OCI-M1 (cell line): Measurements from ENCODE around the gene PTPRQ.

Experiments used
- DNase-seq: peaks from one replicate; lab custom pipeline; 2025; lab: John Stamatoyannopoulos, UW

The PTPRQ gene

DNA sequence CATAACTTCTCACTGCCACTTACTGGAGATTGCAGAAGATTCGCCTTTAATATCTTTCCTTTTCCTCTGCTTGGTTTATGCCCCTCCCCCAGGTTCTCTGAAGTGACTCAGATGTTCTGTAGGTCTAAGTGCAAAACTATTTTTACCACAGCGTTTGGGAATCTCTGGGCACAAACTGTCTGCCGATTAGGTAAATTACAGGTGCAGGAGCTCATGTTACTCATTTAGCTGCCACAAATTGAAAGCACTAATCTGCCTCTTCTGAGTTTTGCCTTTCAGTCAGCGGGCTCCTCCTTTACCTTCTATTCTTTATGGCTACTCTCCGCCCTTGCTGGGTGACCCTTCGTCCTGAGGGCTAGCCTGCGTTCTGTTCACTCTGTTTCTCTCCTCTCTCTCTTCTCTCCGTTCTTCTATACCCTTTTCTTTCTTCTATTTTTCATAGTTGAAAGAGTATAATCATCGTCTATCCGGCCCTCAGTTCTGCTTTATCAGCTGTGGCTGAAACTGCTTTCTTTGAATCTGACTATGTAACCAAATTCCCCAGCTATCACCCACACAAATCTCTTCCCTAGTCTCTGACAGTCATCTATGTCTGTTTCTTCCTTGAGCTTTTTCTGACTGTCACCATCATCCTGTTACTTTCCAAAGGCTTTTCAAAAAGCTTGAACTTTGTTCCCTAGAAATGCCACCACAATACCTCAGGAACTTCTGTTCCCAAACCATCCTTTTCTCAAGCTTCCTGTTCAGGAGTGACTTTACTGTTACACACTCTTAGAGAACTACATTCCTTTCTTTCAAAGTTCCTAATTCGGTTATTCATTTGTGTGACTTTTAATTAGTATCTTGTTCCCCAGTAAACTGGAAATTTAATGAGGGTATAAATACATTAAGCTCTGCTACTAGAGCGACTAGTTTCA, 259.1 kb downstream of the PTPRQ start:
- peak; percentile 76 for DNase-seq

DNA sequence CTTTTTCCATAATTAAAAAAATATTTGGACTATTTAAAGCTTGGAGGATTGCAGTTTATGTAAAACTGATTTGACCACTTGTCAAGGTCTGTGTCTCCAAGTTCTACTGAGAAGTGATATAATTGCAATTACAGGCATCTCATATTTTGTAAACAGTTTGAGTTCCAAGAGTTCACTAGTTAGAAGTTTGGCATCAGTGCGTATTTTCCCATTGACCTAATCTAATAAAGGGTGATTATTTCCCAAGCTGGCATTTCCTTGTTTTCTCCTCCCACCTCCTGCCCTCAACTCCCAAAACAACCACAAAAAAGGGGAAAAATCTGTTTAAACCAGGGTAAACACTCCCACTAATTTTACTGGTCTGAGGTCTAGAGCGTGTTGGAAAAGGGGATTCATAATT, 260.4 kb downstream of the PTPRQ start:
- no peak for DNase-seq

DNA sequence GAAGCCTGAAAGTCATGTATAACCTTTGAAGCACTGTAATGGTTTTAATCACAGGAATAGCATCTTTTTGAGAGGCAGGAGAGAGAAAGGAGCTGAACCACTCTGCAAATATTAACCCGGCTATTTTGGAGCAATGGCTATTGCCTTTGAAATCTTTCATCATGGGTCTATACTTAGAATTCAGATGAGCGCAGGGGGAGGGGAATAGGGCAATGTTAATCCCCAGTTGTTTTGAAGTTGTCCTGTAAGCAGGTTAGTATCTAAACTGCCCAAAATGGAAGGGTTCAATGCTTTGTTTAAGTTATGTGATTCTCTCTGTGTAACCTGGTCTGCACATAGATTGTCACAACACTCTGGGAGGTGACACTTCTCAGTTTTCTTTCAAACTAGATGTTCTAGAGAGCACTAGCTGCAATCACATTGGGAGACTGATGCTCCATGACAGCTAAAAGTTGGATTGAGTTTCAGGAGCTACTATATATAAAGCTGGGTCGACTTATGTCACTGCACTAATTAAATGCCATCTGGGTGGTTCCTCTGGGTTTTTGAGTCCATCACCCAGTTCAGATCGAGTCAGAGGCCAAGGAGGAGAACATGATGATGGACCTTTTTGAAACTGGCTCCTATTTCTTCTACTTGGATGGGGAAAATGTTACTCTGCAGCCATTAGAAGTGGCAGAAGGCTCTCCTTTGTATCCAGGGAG, 263.2 kb downstream of the PTPRQ start, which contains the start of gene MYF6:
Gene MYF6 (plus strand): TSS at position 509 of the 704 bp plus-strand sequence. CDS start 86 bp downstream, at position 595.
- DNase-seq, result no peak

DNA sequence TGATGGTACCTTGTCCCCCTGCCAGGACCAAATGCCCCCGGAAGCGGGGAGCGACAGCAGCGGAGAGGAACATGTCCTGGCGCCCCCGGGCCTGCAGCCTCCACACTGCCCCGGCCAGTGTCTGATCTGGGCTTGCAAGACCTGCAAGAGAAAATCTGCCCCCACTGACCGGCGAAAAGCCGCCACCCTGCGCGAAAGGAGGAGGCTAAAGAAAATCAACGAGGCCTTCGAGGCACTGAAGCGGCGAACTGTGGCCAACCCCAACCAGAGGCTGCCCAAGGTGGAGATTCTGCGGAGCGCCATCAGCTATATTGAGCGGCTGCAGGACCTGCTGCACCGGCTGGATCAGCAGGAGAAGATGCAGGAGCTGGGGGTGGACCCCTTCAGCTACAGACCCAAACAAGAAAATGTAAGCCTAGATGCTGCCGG, 263.8 kb downstream of the PTPRQ start:
- no peak for DNase-seq

DNA sequence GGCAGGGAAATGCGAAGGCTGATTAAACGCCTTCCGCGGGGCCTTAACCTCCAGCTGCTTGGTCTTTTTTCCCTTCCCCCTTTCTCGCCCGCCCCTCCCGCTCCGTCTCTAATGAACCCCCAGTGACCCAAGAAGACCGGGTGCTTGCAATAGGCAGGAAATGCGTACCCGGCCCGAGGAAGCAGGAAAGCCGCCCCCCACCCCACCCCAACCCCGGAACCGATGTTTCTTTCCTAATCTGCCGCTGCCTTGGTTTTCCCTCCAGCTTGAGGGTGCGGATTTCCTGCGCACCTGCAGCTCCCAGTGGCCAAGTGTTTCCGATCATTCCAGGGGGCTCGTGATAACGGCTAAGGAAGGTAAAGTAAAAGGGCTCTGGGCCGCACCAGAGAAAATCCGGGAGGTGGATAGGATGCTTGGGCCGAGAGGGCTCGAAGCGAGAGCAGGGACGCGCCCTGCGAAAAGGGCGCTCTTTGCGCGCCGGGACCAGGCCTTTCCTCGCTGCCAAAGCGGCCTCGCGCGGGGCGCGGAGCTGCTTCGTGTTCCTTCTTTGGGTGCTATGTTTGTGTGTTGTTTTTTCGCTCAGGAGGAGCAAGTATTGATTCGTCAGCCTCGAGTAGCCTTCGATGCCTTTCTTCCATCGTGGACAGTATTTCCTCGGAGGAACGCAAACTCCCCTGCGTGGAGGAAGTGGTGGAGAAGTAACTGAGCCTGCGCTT, 264.4 kb downstream of the PTPRQ start:
- DNase-seq, result no peak

DNA sequence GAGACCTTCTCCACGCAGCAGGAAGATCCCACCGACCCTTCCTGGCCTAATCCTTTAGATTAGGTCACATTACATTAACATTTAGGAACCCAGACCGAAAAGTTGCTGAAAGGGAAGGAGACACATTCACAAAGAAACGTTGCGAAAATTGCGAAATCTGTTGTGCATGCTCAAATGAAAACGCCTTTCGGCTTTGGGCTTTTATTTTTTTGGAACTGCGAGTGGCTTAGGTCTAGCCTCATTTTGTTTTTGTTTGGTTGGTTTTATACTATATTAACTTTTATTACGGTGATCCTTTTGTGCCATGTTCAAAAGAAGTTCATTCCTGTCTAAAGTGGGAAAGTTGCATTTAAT, 264.9 kb downstream of the PTPRQ start:
- no peak for DNase-seq

DNA sequence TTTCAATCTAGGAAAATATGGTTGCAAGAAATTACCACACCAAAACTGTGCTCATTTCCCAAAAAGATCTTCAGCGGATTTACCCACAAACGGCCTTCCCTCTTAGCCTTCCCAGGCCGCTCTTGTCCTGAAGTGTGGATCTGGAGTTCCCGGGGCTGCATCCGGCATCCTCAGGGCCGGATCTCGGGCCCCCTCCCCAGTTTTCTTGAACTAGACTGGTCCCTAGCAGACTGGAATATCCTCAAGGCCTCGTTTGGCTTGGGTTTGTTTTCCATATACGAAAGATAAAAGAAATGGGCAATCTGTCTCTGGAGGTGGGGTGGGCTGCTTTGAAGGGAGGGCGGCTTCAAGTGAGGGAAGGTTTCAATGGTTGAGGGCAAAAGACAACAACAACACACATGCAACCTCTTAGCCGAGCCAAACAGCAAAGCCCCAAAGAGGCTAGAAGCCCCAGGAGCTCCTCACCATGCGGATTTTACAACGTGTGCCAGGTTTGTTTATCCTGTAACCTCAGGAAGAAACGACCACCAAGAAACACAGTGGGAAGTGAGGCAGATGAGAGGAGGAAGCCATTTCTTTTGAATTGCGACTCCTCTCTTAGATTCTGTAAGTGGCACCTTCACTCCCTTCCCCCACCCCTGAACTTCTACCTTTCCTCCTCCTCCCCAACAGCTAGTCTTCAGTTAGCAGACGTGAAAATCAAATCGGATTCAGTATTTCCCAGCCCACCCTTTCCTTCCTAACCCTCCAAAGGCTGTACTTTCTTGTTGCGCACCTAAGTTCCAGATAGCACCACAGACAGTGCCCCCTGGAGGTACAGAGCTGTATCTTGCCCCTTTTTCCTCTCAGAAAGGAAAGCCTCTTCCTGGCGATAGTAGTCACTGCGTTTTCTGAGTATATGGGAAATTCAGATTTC, 266.0 kb downstream of the PTPRQ start:
- peak; percentile 67 for DNase-seq

DNA sequence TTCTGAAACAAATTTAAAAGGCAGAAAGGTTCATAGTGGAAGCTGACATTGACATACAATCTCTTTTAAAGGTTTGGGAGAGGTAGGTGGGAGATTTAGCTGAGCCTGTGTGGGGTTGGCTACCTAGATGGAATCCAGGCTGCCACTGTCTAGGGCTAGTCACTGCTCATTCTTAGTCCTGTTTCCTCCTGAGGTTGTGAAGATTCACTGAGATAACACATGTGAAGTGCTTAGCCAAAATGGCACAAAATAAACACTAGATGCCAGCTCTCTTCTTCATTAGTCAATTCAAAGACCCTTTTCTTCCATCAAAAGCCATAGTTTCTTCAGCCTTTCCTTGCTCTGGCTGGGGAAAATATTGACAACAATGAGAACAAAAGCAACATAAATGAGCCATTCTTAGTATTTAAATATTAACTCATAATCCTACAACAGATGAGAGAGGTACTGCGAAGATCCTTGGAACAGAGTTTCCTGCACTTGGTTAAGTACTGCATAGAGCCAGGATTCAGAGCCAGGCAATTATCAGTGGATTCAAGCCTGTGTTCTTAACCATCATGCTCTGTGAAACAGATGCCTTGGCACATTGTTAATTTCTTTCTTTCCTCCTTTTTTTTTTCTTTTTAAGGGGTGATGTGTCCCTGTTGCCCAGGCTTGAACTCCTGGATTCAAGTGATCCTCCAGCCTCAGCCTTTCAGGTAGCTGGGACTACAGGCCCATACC, 266.9 kb downstream of the PTPRQ start:
- no peak for DNase-seq

DNA sequence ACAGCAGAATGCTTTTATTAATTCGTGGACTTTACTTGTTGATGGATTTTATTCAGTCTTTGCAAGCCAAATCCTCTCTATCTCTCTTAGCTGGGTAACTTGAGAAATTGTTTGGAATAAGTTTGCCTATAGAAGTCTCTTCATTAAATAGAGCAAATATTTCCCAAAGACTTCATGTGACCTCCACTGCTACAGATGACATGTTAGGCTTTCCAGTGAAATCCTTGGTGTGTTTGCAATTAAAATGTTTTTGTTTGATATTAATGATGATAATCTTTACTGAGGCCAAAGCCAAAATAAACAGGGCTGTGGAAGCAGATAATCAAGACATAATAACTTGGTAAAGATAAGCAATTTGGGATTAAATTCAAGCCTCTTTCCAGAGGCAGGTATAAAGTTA, 267.8 kb downstream of the PTPRQ start:
- DNase-seq, result no peak

DNA sequence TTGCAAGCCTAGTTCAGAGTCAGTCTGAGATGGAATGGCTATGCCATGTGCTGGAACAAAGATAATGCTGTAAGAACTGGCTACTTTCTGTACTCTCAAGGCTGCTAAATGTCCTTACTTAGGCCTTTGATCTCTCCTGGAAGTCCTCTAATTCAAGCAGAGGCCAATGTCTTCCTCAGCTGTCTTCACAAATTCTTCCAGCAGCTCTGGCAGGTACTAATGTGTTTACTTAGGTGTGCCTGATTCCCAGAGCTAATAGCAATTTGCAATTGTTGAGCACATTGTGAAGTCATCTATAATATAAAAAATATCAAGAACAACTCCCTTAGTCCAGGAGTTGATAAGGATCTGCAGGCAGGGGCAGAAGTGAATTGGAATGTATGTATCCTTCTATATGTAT, 268.8 kb downstream of the PTPRQ start:
- DNase-seq, result no peak

DNA sequence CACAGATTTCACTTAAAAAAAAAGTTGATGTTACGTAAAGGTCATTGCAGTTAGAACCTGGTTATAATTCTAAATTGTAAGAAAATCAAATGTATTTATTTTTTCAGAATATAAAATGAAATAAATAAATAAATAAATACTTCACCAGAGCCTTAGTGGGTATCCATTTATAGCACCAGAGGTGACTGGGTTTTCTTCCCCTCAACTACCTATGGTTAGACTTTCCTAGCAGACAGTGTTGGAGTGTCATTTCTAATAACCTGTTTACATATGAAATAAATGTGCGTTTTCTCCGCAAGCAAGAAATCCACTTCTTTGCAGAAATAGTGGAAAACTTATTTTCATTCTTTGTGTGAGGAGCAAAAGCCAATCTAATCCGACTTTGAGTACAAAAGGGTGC, 269.4 kb downstream of the PTPRQ start:
- no peak for DNase-seq

DNA sequence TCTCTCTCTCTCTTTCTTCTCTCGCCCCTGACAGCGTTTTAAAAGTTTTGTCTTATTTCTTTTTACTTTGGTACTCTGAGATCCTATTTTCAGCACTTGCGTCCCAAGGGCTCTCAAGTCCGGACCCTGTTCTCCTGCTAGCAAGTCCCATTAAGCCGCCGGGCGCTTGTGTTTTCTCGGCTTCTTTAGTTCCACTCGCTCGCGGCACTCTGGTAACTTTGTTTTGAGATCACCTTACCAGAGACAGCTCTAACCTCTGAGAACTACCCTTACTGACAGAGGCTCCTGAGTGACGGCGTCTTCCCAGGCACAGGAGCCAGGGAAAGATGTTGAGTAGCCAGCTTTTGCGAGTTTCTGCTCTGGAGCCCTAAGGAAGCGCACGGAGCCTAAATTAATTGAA, 270.0 kb downstream of the PTPRQ start:
- peak; percentile 22 for DNase-seq

DNA sequence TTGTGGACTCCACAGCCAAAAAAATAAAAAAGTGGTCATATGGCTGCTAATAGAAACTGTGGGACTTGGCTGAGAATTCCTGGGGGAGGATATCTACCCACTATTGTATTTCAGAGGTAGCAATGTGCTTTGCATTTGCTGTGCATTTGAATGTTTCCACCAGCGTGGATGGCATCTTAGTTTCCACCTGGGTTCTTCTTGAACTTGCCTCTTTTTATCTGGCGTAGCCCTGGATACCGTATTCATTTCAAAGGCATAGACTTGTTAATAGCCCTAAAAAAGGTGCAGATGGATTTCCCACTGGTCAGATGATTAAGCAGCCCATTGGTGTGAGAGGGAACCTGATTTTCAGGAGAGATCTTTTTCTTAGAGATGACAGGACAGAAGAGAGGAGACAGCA, 270.8 kb downstream of the PTPRQ start:
- DNase-seq, result no peak

DNA sequence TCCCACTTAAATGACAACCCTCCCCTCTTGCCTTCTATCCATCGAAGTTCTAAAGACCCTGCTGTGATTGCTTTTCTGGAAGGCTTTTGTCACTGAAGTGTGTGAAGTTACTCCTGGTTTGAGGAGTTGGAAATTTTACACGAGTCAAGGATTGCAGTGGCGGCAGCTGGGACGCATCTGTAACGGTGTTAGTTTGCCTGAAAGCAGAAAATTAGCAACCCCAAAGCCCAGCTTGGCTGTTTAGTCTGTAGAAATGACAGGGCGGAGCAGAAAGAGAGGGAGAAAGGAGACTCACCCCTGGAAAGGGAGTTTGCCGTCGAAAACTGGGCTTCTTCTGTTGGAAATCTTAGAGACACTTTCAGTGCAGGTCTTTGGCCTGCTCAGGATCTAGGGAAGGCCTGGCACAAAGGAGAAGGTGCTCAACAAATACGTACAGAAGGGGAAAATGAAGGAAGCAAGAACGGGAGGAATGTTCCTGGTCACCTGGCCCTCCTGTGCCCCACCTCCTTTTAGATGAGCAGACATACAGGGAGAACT, 271.7 kb downstream of the PTPRQ start:
- DNase-seq, result no peak

DNA sequence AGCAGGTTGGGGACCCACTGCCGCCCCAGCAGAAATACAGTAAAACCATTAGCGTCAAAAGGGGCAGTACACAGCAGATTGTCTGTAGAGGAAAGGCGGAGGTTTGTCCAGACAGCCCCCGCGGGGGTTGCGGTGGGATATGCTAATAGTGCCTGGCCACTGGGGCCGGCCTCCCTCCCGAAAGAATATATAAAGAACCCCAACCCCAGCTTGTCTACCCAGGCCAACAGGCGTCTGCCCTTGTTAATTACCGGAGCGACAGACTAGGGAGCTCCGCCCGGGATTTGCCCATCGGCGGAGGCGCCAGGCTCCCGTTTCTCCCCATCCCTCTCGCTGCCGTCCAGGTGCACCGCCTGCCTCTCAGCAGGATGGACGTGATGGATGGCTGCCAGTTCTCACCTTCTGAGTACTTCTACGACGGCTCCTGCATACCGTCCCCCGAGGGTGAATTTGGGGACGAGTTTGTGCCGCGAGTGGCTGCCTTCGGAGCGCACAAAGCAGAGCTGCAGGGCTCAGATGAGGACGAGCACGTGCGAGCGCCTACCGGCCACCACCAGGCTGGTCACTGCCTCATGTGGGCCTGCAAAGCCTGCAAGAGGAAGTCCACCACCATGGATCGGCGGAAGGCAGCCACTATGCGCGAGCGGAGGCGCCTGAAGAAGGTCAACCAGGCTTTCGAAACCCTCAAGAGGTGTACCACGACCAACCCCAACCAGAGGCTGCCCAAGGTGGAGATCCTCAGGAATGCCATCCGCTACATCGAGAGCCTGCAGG, 272.8 kb downstream of the PTPRQ start, which contains the start of gene MYF5:
Gene MYF5 (plus strand): TSS at position 217 of the 774 bp plus-strand sequence. CDS start 152 bp downstream, at position 369.
- no peak for DNase-seq

DNA sequence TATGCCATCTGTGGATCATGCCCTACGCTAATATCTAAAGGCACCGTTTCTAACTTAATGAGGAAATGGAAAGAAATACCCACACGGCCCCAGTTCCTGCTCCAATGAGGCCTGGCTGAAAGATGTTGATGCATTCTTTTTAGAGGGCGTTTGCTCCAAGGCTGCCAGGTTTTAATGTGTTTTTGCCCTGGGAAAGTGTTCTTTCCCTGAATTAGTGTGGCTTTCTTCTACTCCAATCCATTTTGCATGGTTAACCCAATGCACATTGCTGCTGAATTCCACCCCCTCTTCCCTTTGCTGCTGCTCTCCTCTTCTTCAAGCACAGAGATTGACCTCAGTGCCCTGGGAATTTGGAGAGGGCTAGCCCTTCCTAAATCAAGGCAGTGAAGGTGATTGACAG, 273.8 kb downstream of the PTPRQ start:
- no peak for DNase-seq

DNA sequence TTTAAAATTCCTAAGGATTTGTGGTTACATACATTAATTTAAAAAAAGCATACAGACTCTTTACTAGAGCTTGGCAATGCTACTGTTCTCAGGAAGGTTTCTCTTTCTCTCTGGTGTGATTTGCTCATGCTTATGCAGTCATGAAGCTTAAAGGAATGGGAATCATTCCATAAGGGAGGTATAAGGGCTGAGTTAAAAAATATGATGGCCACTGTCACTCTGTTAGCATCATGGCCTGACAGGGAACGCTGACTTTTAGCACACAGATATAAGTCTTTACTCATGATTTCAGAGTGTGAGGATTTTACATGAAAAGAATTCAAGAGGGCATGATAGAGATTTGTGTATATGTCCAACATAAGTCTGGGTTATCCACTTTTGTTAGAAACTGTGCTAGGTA, 276.5 kb downstream of the PTPRQ start:
- DNase-seq, result no peak

DNA sequence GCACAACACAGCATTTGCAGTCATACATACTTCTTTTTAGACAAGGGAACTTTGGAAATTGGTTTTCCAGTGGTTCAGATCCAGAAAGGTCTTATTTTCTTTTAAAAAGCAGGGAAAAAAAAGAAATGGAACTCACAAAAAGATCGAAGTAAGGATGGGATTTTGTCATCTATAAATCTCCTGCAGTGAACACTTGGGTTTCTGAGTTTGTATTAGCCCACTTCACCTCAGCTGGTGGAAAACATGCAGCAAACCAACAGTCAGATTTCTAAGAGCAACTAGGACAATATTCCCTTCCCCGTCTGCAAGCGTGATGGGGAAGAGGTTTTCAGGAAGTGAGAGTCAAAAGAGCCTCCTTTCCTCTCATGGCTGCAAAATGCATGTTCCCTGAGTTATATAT, 277.3 kb downstream of the PTPRQ start:
- no peak for DNase-seq
